HTR-8/SVneo (cell line): Measurements from ENCODE around the gene SAMHD1.
"Not testable (repeated sequence)": the region's sequence is repeated elsewhere in the genome, so short reads cannot be mapped to it uniquely, and the experiment has no call there.

ENCODE experiments used
- DNase-seq: peaks from one replicate; pipeline ENCODE4 v3.0.0; 2011; ENCODE audit warnings: low spot score, mixed read lengths; ENCODE audit not compliant: insufficient read length
- FAIRE-seq: peaks from 2 replicates; lab custom pipeline; 2011; peaks lifted over from hg19 to GRCh38; lab: Jason Lieb, UNC

The SAMHD1 gene

DNA sequence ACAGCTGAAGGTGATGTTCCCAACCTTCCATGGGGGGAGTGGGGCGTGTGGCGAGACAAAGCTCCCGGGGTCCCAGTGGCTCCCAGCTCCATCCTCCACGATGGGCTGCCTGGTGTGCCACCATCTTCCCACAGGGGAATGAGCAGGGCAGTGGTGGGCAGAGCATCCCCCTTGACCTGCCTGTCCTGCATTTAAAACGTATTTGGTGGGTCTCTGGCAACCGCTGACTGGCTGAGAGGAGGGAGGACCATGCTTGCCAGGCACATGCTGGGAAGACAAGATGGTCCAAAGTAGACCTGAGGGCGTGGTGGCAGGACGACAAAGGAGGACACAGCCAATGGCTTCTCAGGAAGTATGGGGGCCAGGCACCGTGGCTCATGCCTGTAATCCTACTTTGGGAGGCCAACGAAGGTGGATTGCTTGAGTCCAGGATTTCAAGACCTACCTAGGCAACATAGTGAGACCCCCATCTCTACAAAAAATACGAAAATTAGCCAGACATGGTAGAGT is 70.7 kb downstream of the SAMHD1 start:
- FAIRE-seq, result peak; percentile 28
- DNase-seq, result no peak

DNA sequence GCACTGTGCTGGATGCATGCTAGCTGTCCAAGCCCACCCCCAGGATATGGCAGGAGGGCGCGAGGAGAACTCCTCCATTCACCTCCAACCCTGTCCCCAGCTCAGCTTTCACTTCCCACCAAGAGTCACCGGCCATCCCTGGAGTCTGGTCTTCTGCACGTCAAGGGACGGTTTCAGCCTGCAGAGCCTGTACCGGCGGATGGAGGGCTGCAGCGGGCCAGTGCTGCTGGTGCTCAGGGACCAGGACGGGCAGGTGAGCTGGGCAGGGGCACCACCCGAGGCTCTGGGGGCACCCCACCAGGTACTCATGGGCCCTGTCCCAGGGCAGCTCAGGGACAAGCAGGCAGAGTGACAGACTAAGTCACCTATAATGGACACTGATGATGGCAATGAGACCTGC is 72.6 kb downstream of the SAMHD1 start:
- no peak for DNase-seq
- no peak for FAIRE-seq

GRCh38 chr20:36876473-36876833 is 75.1 kb downstream of the SAMHD1 start:
- FAIRE-seq (peak; percentile 94), DNase-seq (no peak)

DNA sequence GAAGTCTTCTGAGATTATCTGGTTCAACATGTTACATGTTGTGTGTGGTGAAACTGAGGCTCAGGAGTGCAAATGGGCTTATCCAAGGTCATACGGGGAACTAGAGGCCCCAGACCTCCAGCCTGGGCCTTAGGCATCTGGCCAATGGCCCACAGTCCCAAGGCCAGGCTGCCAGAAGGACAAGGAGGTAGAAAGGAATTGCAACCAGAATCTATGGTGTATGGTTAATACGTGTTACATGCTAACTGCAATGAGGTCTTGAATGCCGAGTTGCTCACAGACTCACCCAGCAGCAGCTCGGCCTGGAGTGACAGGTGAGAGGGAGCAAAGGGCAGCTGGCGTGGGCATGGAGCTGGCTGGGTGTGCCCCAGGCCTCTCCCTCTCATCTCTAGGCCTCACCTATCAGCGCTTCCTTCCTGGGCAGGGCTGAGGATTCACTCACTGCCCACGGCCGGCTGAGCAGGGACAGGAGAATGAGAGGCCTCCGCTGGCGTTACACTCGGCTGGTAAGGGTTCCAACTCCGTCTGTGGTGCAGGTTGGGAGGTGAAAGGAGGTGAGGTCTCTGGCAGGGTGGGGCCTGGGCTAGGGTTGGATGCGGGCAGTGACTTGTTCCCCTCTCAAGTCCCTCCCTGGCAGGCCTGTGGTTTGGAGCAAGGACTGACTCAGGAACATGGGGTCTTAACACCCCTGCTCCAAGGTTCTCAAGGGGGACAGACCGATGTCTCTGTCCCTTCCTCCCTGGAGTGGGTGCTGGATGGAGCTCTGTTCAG is 75.6 kb downstream of the SAMHD1 start, which contains the start of gene TLDC2:
TLDC2 (plus strand) TSS at position 437 of the 771 bp plus-strand sequence; CDS start at position 474, 37 bp downstream.
- DNase-seq, result no peak
- FAIRE-seq, result peak; percentile 72

DNA sequence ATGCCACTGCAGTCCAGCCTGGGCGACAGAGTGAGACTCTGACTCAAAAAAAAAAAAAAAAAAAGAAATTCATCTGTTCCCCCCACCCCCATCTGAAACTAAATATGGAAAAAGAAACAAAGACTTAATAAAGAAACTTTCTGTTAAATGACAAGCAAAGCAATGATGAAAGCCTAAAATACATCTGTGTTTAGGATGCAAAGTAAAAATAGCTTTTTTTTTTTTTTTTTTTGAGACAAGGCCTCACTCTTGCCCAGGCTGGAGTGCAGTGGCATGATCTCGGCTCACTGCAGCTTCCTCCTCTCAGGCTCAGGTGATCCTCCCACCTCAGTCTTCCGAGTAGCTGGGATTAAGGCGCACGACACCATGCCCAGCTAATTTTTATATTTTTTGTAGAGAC is 76.4 kb downstream of the SAMHD1 start:
- DNase-seq, FAIRE-seq: not testable (repeated sequence)

- FAIRE-seq (no peak), DNase-seq (no peak)
Measured at GRCh38 chr20:36873498-36874189, 77.9 kb downstream of the SAMHD1 start.

DNA sequence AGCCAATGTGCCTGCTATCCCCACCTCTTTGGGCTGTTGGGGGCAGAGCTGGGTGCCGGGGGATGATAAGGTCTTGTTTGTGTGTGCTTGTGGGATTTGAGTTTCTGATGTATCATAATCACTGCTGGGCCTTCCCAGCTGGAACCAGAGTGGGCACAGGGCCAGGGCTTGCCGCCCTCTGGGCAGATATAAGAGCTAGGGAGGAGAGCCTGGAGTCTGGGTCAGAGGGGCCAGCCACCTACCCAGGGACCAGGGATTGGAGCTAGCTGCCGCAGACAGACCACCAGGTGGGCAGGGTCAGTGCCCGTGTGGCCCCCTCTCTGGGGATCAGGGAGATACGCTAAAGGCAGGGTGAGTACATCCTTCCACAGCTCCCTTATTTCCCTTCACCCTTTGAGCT is 78.7 kb downstream of the SAMHD1 start:
- no peak for FAIRE-seq

GRCh38 chr20:36871640-36872570 is 79.6 kb downstream of the SAMHD1 start:
- DNase-seq (no peak), FAIRE-seq (no peak)

More for the DNA sequence above, 78.7 kb downstream of the SAMHD1 start:
- no peak for DNase-seq

DNA sequence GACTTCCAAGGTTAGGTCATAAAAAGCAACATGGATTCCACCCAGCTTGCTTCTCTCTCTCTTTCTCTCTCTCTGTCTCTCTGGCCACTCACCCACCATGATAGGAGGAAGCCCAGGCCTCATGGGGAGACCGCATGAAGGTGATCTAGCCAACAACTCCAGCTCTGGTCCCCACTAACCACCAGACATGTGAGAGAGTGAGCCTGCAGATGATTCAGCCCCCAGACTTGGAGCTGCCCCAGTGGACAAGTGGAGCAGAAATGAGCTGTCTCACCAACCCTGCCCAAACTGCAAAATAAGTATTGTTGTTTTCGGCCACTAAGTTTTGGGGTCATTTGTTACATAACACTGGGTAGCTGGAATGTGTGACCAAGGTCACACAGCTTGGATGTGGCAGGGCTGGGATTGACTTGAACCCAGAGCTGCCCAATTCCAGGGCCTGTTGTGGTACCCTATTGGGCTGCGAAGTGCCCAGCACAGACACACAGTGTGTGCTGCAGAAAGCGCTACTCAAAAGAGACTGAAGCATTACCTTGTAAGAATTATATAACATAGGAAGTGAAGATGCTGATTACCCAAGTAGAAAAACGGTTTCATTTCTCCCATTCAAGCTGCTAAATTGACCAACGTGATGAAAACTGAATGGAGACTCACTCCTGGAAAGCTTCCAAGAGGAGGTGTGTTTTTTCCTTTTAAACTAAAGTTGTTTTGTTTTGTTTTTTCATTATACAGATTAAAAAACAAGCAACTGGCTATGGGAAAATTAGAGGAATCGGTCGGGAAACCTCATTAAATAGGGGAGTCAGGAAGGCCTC is 84.6 kb downstream of the SAMHD1 start:
- no peak for DNase-seq
- FAIRE-seq, result peak; percentile 40

DNA sequence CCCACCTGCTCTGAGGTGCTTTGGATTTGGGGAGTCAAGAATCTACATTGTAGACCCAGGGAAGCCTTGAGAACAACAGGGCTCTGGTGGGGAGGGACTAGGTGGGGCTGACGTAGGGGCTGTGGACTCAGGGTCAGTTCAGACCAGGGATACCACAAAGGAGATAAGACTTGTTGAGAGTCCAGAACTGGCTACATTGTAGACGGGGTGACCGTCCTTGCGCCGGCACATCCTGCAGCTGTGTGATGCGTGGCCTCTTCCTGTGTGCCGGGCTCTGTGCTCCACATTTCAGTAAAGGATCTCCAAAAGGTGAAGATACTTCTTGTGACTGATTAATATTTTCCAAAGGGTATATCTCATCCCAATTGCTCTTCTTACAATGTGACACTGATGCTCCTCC is 85.3 kb downstream of the SAMHD1 start:
- FAIRE-seq, result no peak

DNA sequence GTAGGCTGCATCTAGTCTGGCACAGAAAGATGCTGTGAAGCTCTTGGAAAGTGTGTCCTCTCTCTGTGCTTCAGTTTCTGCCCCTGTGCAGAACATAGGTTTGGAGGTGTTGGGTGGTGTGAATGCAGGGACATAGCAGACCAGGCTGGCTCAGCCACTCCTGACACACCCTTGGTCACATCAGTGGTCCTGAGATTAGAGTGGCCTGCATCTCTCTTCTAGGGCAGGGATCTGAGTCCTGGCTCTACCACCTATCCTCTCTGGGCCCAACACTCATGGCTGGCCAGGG is 85.7 kb downstream of the SAMHD1 start:
- FAIRE-seq (no peak), DNase-seq (no peak)

More for the DNA sequence above, 85.3 kb downstream of the SAMHD1 start:
- no peak for DNase-seq

GRCh38 chr20:36865076-36865860 is 86.2 kb downstream of the SAMHD1 start:
- FAIRE-seq, result peak; percentile 85
- no peak for DNase-seq

- DNase-seq (no peak), FAIRE-seq (peak; percentile 66)
Measured at GRCh38 chr20:36862857-36863668, 88.4 kb downstream of the SAMHD1 start.

DNA sequence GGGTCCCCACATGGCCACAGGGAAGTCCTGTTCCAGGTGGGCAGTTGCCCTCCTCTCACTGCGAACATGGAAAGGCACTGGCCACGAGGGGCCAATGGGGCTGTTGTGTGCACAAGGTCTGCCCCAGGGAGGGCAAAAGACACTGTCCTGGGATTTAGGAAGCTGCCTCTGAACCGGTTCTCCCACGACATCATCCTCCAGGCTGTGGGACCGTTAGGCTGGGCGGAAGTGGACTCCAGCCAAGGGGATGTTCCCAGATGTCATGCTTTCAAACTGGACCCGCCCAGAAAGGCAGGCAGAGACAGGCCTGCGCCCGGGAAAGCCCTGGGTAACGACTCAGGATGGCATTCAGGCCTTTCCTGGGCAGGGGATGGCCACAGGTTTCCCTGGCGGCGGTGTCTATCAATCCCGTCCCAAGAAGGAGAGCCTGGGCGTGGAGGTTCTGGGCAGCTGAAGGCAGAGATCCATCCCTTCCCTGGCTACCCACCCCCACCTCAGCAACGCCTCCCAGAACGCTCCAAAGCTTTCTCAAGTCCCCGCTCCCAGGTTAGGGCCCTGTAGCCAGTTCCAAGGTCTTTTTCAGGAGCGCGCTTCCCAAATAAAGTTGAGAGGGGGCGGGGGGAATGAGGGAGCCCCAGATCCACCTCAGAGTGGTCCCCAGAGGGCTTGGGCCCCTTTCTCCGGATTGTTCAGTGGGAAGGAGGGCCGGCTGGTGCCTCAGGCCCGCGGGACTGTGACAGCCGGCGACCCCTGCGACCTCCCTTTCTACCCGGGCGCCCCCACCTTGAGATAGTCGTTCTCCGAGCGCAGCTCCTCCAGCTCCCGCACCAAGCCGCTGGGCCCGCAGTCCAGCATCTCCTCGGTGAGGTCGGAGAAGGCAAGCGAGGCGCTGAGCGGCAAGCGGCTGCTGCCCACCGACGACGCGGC is 89.4 kb downstream of the SAMHD1 start:
- DNase-seq (peak; percentile 100), FAIRE-seq (peak; percentile 98)

- FAIRE-seq (no peak), DNase-seq (no peak)
Measured at GRCh38 chr20:36861625-36861874, 90.0 kb downstream of the SAMHD1 start.

GRCh38 chr20:36860811-36861624 is 90.5 kb downstream of the SAMHD1 start:
- DNase-seq, result no peak

More at GRCh38 chr20:36860811-36861624, 90.5 kb downstream of the SAMHD1 start:
- no peak for FAIRE-seq
